ENCODE data around the gene SLC16A2.
"Not testable (repeated sequence)": the region's sequence is repeated elsewhere in the genome, so short reads cannot be mapped to it uniquely, and the experiment has no call there.

SLC16A2 gene

GRCh38 chrX:74453178-74453577 lies 31.9 kb downstream of the SLC16A2 start (continued):
- no peak for TF ChIP-seq SP3 (tag by site-specific recombination; IDR thresholded peaks at IDR 0.05)
- no peak for TF ChIP-seq ZBTB48 (tag by site-specific recombination; IDR thresholded peaks at IDR 0.05)
- no peak for TF ChIP-seq ZNF843 (tag by site-specific recombination; IDR thresholded peaks at IDR 0.05)
- TF ChIP-seq, protein P1, sequence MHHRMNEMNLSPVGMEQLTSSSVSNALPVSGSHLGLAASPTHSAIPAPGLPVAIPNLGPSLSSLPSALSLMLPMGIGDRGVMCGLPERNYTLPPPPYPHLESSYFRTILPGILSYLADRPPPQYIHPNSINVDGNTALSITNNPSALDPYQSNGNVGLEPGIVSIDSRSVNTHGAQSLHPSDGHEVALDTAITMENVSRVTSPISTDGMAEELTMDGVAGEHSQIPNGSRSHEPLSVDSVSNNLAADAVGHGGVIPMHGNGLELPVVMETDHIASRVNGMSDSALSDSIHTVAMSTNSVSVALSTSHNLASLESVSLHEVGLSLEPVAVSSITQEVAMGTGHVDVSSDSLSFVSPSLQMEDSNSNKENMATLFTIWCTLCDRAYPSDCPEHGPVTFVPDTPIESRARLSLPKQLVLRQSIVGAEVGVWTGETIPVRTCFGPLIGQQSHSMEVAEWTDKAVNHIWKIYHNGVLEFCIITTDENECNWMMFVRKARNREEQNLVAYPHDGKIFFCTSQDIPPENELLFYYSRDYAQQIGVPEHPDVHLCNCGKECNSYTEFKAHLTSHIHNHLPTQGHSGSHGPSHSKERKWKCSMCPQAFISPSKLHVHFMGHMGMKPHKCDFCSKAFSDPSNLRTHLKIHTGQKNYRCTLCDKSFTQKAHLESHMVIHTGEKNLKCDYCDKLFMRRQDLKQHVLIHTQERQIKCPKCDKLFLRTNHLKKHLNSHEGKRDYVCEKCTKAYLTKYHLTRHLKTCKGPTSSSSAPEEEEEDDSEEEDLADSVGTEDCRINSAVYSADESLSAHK (tag by site-specific recombination; IDR thresholded peaks at IDR 0.05), result no peak
- TF ChIP-seq OVOL3 (tag by site-specific recombination; IDR thresholded peaks at IDR 0.05), result no peak
- TF ChIP-seq ZNF248 (tag by site-specific recombination; IDR thresholded peaks at IDR 0.05), result no peak

DNA sequence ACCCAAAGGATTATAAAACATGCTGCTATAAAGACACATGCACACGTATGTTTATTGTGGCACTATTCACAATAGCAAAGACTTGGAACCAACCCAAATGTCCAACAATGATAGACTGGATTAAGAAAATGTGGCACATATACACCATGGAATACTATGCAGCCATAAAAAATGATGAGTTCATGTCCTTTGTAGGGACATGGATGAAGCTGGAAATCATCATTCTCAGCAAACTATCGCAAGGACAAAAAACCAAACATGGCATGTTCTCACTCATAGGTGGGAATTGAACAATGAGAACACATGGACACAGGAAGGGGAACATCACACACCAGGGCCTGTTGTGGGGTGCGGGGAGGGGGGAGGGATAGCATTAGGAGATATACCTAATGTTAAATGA lies 32.9 kb downstream of the SLC16A2 start:
- CTCF ChIA-PET; H3K9me3 ChIP-seq (ENCODE audit: control insufficient read depth, insufficient read depth, low read depth, low read length); H3K4me1 ChIP-seq (ENCODE audit: control insufficient read depth, insufficient read depth, low read length); H3K4me3 ChIP-seq (ENCODE audit: low read depth, low read length); H3K36me3 ChIP-seq (ENCODE audit: control insufficient read depth in 2 of 2, insufficient read depth in 1 of 2, low read length in 2 of 2); H3K27ac ChIP-seq (ENCODE audit: extremely low read depth, low read depth, low read length); POLR2A ChIA-PET: not testable (repeated sequence)
- TF ChIP-seq ZNF146 (tag by site-specific recombination; IDR thresholded peaks at IDR 0.05), result peak; percentile 93

DNA sequence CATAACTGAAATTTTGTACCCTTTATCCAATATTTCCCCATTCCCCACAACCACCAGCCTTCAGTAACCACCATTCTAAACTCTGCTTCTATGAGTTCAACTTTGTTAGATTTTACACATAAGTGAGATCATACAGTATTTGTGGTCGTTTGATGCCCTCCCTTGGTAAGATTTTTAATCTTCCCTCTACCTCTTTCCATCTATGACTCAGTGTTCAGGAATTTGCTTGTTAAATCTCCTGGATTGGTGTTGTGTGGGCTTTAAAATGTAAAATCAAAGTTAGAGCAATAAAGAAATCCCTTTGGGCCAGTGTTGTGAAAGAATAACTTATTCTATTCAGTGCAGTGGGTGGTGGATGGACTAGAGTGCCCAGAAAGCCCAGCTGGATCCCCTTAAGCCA lies 37.4 kb downstream of the SLC16A2 start:
- no peak overlapping the region for H3K4me3 ChIP-seq (ENCODE audit: low read depth, low read length)
- peaks cover 2% of the 10 kb centered on the region; the same call in 1 of the 2 replicates for H3K4me1 ChIP-seq (ENCODE audit: control insufficient read depth, insufficient read depth, low read length)
- ChIA-PET CTCF (interaction anchor here (0.7 kb wide), 1 partner anchor 62 kb away, joined by 3 read pairs; no protein-coding TSS in a partner anchor), POLR2A (no interaction called here)
- no peaks in the 10 kb centered on the region for H3K9me3 ChIP-seq (ENCODE audit: control insufficient read depth, insufficient read depth, low read depth, low read length)
- H3K36me3 ChIP-seq (ENCODE audit: control insufficient read depth in 2 of 2, insufficient read depth in 1 of 2, low read length in 2 of 2), result no peaks in the 10 kb centered on the region
- no peak overlapping the region for H3K27ac ChIP-seq (ENCODE audit: extremely low read depth, low read depth, low read length)
- TF ChIP-seq HIC1 (tag by site-specific recombination; IDR thresholded peaks at IDR 0.05) (peak; percentile 72; the same call in 1 of the 2 replicates), CTCF (tag by site-specific recombination; IDR thresholded peaks at IDR 0.05) (0 out of 2 replicates have a peak, but pooled peaks have one; percentile 29), ZXDB (tag by site-specific recombination; IDR thresholded peaks at IDR 0.05) (peak; percentile 31; the same call in 1 of the 2 replicates), ZNF639 (tag by site-specific recombination; IDR thresholded peaks at IDR 0.05) (no peak), ZNF302 (tag by site-specific recombination; IDR thresholded peaks at IDR 0.05; ENCODE audit: low read depth) (no peak), ZNF843 (tag by site-specific recombination; IDR thresholded peaks at IDR 0.05) (0 out of 2 replicates have a peak, but pooled peaks have one; percentile 19), ZNF184 (tag by site-specific recombination; IDR thresholded peaks at IDR 0.05) (no peak), ZFP37 (tag by site-specific recombination; IDR thresholded peaks at IDR 0.05) (no peak), ZNF548 (tag by site-specific recombination; IDR thresholded peaks at IDR 0.05) (no peak), PATZ1 (tag by site-specific recombination; IDR thresholded peaks at IDR 0.05) (no peak), GFI1B (tag by site-specific recombination; IDR thresholded peaks at IDR 0.05) (peak; percentile 89), ZNF830 (tag by site-specific recombination; IDR thresholded peaks at IDR 0.05; ENCODE audit: low read depth) (no peak), ZNF677 (tag by site-specific recombination; IDR thresholded peaks at IDR 0.05) (no peak), HOXC10 (CRISPR knock-in tag; IDR thresholded peaks at IDR 0.05) (no peak)
- TF ChIP-seq, protein P2, sequence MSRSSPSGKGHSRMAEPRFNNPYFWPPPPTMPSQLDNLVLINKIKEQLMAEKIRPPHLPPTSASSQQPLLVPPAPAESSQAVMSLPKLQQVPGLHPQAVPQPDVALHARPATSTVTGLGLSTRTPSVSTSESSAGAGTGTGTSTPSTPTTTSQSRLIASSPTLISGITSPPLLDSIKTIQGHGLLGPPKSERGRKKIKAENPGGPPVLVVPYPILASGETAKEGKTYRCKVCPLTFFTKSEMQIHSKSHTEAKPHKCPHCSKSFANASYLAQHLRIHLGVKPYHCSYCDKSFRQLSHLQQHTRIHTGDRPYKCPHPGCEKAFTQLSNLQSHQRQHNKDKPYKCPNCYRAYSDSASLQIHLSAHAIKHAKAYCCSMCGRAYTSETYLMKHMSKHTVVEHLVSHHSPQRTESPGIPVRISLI (tag by site-specific recombination; IDR thresholded peaks at IDR 0.05), result no peak
- TF ChIP-seq, protein P3, sequence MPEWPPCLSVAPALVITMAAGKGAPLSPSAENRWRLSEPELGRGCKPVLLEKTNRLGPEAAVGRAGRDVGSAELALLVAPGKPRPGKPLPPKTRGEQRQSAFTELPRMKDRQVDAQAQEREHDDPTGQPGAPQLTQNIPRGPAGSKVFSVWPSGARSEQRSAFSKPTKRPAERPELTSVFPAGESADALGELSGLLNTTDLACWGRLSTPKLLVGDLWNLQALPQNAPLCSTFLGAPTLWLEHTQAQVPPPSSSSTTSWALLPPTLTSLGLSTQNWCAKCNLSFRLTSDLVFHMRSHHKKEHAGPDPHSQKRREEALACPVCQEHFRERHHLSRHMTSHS (tag by site-specific recombination; IDR thresholded peaks at IDR 0.05), result no peak

Data from HEK293 (cell line).